Measurements from ENCODE around the gene PTPRN2. TPM values are rescaled to one million over a fixed set of nuclear protein-coding genes. Genes with fewer than 3 reads are reported as not detected.

Gene PTPRN2
- total RNA-seq, 1 experiment from 2014 or later: 1.1 TPM

DNA sequence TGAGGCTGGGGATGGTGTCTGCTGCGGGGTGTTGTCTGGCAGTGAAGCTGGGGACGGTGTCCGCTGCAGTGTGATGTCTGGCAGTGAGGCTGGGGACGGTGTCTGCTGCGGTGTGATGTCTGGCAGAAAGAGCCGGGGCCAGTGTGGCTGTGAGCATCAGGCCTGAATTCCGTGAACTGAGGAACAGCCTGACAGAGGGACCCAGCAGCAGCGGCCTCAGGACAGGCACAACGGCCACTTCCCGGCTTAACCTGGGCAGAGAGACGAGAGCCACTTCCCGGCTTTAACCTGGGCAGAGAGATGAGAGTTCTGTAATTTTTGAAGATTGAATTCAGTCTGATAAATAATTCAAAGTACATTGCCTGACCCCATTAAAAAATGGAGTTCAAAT, 321.2 kb downstream of the PTPRN2 start:
- no peaks in the 10 kb centered on the region for H3K4me1 ChIP-seq (ENCODE audit: control insufficient read depth, insufficient read depth, low read length)
- in situ Hi-C loops (cut with HindIII; ENCODE audit: low pct_unique_long_range_greater_than_20kb, low sequenced_read_pairs) (no loop called here), intact Hi-C loops (cut with micrococcal nuclease; ENCODE audit: unreplicated experiment) (no loop called here)
- H3K27me3 ChIP-seq (ENCODE audit: control insufficient read depth, insufficient read depth, low read length): no peaks in the 10 kb centered on the region; the same call in 1 of the 2 replicates
- no peaks in the 10 kb centered on the region for H3K9me3 ChIP-seq (ENCODE audit: control insufficient read depth, insufficient read depth, low read depth, low read length)
- DNase-seq (ENCODE audit: low read depth, low spot score): no peak
- BruUV-seq (replicated peaks): no TSS peak
- ChIA-PET CTCF (no interaction called here), POLR2A (no interaction called here)
- no peak overlapping the region for H3K4me3 ChIP-seq (ENCODE audit: low read depth in 2 of 2, low read length in 2 of 2)
- TF ChIP-seq TCF7L2 (IDR thresholded peaks at IDR 0.05; ENCODE audit: low read depth, low read length) (no peak), SIN3A (IDR thresholded peaks at IDR 0.05; ENCODE audit: borderline replicate concordance, insufficient read depth, low read depth, low read length) (no peak), POLR2AphosphoS5 (IDR thresholded peaks at IDR 0.05; ENCODE audit: low read depth, low read length) (no peak)
- TF ChIP-seq, protein P1, sequence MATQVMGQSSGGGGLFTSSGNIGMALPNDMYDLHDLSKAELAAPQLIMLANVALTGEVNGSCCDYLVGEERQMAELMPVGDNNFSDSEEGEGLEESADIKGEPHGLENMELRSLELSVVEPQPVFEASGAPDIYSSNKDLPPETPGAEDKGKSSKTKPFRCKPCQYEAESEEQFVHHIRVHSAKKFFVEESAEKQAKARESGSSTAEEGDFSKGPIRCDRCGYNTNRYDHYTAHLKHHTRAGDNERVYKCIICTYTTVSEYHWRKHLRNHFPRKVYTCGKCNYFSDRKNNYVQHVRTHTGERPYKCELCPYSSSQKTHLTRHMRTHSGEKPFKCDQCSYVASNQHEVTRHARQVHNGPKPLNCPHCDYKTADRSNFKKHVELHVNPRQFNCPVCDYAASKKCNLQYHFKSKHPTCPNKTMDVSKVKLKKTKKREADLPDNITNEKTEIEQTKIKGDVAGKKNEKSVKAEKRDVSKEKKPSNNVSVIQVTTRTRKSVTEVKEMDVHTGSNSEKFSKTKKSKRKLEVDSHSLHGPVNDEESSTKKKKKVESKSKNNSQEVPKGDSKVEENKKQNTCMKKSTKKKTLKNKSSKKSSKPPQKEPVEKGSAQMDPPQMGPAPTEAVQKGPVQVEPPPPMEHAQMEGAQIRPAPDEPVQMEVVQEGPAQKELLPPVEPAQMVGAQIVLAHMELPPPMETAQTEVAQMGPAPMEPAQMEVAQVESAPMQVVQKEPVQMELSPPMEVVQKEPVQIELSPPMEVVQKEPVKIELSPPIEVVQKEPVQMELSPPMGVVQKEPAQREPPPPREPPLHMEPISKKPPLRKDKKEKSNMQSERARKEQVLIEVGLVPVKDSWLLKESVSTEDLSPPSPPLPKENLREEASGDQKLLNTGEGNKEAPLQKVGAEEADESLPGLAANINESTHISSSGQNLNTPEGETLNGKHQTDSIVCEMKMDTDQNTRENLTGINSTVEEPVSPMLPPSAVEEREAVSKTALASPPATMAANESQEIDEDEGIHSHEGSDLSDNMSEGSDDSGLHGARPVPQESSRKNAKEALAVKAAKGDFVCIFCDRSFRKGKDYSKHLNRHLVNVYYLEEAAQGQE (IDR thresholded peaks at IDR 0.05; ENCODE audit: insufficient read depth in 1 of 2, low read depth in 2 of 2, low read length in 1 of 2): no peak
- TF ChIP-seq, protein P2, sequence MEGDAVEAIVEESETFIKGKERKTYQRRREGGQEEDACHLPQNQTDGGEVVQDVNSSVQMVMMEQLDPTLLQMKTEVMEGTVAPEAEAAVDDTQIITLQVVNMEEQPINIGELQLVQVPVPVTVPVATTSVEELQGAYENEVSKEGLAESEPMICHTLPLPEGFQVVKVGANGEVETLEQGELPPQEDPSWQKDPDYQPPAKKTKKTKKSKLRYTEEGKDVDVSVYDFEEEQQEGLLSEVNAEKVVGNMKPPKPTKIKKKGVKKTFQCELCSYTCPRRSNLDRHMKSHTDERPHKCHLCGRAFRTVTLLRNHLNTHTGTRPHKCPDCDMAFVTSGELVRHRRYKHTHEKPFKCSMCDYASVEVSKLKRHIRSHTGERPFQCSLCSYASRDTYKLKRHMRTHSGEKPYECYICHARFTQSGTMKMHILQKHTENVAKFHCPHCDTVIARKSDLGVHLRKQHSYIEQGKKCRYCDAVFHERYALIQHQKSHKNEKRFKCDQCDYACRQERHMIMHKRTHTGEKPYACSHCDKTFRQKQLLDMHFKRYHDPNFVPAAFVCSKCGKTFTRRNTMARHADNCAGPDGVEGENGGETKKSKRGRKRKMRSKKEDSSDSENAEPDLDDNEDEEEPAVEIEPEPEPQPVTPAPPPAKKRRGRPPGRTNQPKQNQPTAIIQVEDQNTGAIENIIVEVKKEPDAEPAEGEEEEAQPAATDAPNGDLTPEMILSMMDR (IDR thresholded peaks at IDR 0.05): no peak
- H3K27ac ChIP-seq (ENCODE audit: low read length): no peak overlapping the region
- ATAC-seq: no peak
- H3K36me3 ChIP-seq (ENCODE audit: control insufficient read depth, insufficient read depth, low read length): no peaks in the 10 kb centered on the region

DNA sequence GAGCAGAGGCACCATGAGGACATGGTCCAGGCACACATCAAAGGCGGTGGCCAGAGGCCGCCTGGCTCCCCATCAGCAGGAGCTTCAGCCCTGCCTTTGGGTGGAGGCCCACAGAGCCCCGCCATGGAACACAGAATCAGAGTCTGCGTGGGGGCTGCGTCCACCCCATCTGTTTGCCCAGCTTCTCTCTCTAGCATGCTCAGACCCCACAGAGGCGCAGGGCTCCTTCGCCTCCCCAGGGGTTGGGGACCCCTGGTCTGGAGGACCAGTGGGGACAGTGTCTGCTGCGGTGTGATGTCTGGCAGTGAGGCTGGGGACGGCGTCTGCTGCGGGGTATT, 321.9 kb downstream of the PTPRN2 start:
- H3K4me3 ChIP-seq (ENCODE audit: low read depth in 2 of 2, low read length in 2 of 2): no peak overlapping the region
- no peaks in the 10 kb centered on the region for H3K4me1 ChIP-seq (ENCODE audit: control insufficient read depth, insufficient read depth, low read length)
- ATAC-seq: no peak
- H3K27me3 ChIP-seq (ENCODE audit: control insufficient read depth, insufficient read depth, low read length): no peaks in the 10 kb centered on the region; the same call in 1 of the 2 replicates
- no peak for DNase-seq (ENCODE audit: low read depth, low spot score)
- TF ChIP-seq, protein P2 (IDR thresholded peaks at IDR 0.05): no peak
- TF ChIP-seq TCF7L2 (IDR thresholded peaks at IDR 0.05; ENCODE audit: low read depth, low read length): no peak
- no peak for TF ChIP-seq SIN3A (IDR thresholded peaks at IDR 0.05; ENCODE audit: borderline replicate concordance, insufficient read depth, low read depth, low read length)
- TF ChIP-seq, protein P1 (IDR thresholded peaks at IDR 0.05; ENCODE audit: insufficient read depth in 1 of 2, low read depth in 2 of 2, low read length in 1 of 2): no peak
- no peak for TF ChIP-seq POLR2AphosphoS5 (IDR thresholded peaks at IDR 0.05; ENCODE audit: low read depth, low read length)
- CTCF ChIA-PET: no interaction called here
- no peaks in the 10 kb centered on the region for H3K9me3 ChIP-seq (ENCODE audit: control insufficient read depth, insufficient read depth, low read depth, low read length)
- in situ Hi-C loops (cut with HindIII; ENCODE audit: low pct_unique_long_range_greater_than_20kb, low sequenced_read_pairs) (no loop called here), intact Hi-C loops (cut with micrococcal nuclease; ENCODE audit: unreplicated experiment) (no loop called here)
- POLR2A ChIA-PET: no interaction called here
- BruUV-seq (replicated peaks): no TSS peak
- no peak overlapping the region for H3K27ac ChIP-seq (ENCODE audit: low read length)
- H3K36me3 ChIP-seq (ENCODE audit: control insufficient read depth, insufficient read depth, low read length): no peaks in the 10 kb centered on the region
